Lower leg skin (tissue), 3 donors: ENCODE data around the gene ADAM19.

Source experiments
- CTCF ChIP-seq, 3 donors: fragments of 450-650 bp; IDR thresholded peaks; one replicate each; pipeline ENCODE4 v1.5.1; 2016; ENCODE audit warnings: antibody characterized with exemption in 3 of 3, mild to moderate bottlenecking in 3 of 3, moderate library complexity in 2 of 3
- POLR2A ChIP-seq, 2 donors: fragments of 450-650 bp; IDR thresholded peaks; one replicate each; pipeline ENCODE4 v1.6.1; 2016 to 2017; ENCODE audit warnings: antibody characterized with exemption in 2 of 2, mild to moderate bottlenecking in 1 of 2, moderate library complexity in 1 of 2

GRCh38 chr5:157540124-157540523 is 35.5 kb downstream of the ADAM19 start:
- TF ChIP-seq POLR2A (IDR thresholded peaks at IDR 0.05) (no peak), CTCF (IDR thresholded peaks at IDR 0.05) (no peak)
